HCT116 (cell line): ENCODE data around the gene ABLIM1. TPM values are rescaled to one million over a fixed set of nuclear protein-coding genes. Genes with fewer than 3 reads are reported as not detected.

Experiments
- ATAC-seq: fragments of 200-7000 bp; cut with Tn5 transposase; 2 replicates; pipeline ENCODE4 v1.9.1; 2020; ENCODE audit warnings: mild to moderate bottlenecking, moderate library complexity
- BruUV-seq: library from RNA; stranded (reverse); fragments of 400-500 nt; replicated peaks from 2 replicates; lab custom pipeline; 2021; lab: Mats Ljungman, UMichigan
- CTCF ChIA-PET: fragments of 300-600 bp; sonication (Branson Sonifier 250); formaldehyde crosslinking; loops from one replicate; lab custom pipeline; 2021; ENCODE audit warnings: antibody characterized with exemption; lab: Charles Lee
- POLR2A ChIA-PET: fragments of 300-600, 350-600 bp; sonication (Branson Sonifier 250); formaldehyde crosslinking; loops from one replicate; lab custom pipeline; 2021; ENCODE audit warnings: antibody characterized with exemption; lab: Charles Lee
- RAD21 ChIA-PET, 2 experiments: fragments of 300-600 bp; sonication (Branson Sonifier 250); formaldehyde crosslinking; loops; one replicate each; lab custom pipeline; 2023; ENCODE audit warnings: low total read pairs in 2 of 2; ENCODE audit not compliant: uncharacterized antibody in 2 of 2, unreplicated experiment in 2 of 2, low non-redundant PET in 1 of 2; lab: Charles Lee
- DNase-seq: peaks from one replicate; pipeline ENCODE4 v3.0.0-alpha.2; 2010; ENCODE audit warnings: low read depth, low spot score
- H2AFZ ChIP-seq: fragments of 200-600 bp; shearing (Covaris generic), sonication (generic); 2 replicates; pipeline ENCODE4 v1.6.1; 2017; ENCODE audit warnings: low read depth, mixed run types, mixed read lengths, antibody characterized with exemption, low read length; ENCODE audit not compliant: poor library complexity, severe bottlenecking
- H3K27ac ChIP-seq: 2 replicates; pipeline ENCODE4 v1.5.1; 2012; ENCODE audit warnings: low read depth, low read length
- H3K27me3 ChIP-seq: fragments of 200-600 bp; sonication (generic); 2 replicates; pipeline ENCODE4 v1.6.1; 2016; ENCODE audit warnings: mixed run types, low read length, mixed read lengths; ENCODE audit not compliant: insufficient read depth
- H3K36me3 ChIP-seq, 2 experiments: fragments of 200-500 bp in 1 of 2; fragments of 200-600 bp in 1 of 2; sonication (Bioruptor generic) in 1 of 2; sonication (generic) in 1 of 2; 2 replicates each; pipeline versions ENCODE4 v1.5.1 to v1.6.1; 2014 to 2016; ENCODE audit warnings: low read length in 2 of 2, inconsistent platforms in 1 of 2, mixed read lengths in 1 of 2, mixed run types in 1 of 2; ENCODE audit not compliant: insufficient read depth in 2 of 2, control insufficient read depth in 1 of 2
- H3K4me1 ChIP-seq, 2 experiments: fragments of 200-600 bp in 1 of 2; sonication (generic) in 1 of 2; 2 replicates each; pipeline versions ENCODE4 v1.5.1 to v1.6.1; 2012 to 2017; ENCODE audit warnings: low read length in 2 of 2, inconsistent platforms in 1 of 2, mild to moderate bottlenecking in 1 of 2, mixed read lengths in 1 of 2, mixed run types in 1 of 2, moderate library complexity in 1 of 2; ENCODE audit not compliant: insufficient read depth in 2 of 2, control insufficient read depth in 1 of 2
- H3K4me2 ChIP-seq: fragments of 200-600 bp; sonication (generic); 2 replicates; pipeline ENCODE4 v1.6.1; 2017; ENCODE audit warnings: mixed run types, low read length, mixed read lengths
- H3K4me3 ChIP-seq, 2 experiments: fragments of 200-600 bp in 1 of 2; sonication (generic) in 1 of 2; replicated peaks in 1 of 2; 2 replicates each; pipeline ENCODE4 v1.5.1; 2011 to 2016; ENCODE audit warnings: low read length in 2 of 2, control low read depth in 1 of 2, low read depth in 1 of 2, mild to moderate bottlenecking in 1 of 2, mixed read lengths in 1 of 2, mixed run types in 1 of 2
- H3K79me2 ChIP-seq: fragments of 200-600 bp; sonication (generic); 2 replicates; pipeline ENCODE4 v1.6.1; 2017; ENCODE audit warnings: mild to moderate bottlenecking, mixed run types, low read length, moderate library complexity, mixed read lengths; ENCODE audit not compliant: insufficient read depth
- H3K9ac ChIP-seq: fragments of 200-600 bp; sonication (generic); 2 replicates; pipeline ENCODE4 v1.6.1; 2016; ENCODE audit warnings: low read length, mixed read lengths
- H3K9me2 ChIP-seq: fragments of 200-600 bp; sonication (generic), shearing (Covaris generic); 2 replicates; pipeline ENCODE4 v1.6.1; 2017; ENCODE audit warnings: mixed run types, mild to moderate bottlenecking, moderate library complexity; ENCODE audit not compliant: insufficient read depth
- H3K9me3 ChIP-seq, 2 experiments: fragments of 200-500 bp in 1 of 2; fragments of 200-600 bp in 1 of 2; sonication (Bioruptor generic) in 1 of 2; sonication (generic) in 1 of 2; 2 replicates each; pipeline ENCODE4 v1.6.1; 2014 to 2017; ENCODE audit warnings: low read length in 2 of 2, mixed read lengths in 2 of 2, inconsistent platforms in 1 of 2, low read depth in 1 of 2, mild to moderate bottlenecking in 1 of 2, mixed run types in 1 of 2, moderate library complexity in 1 of 2; ENCODE audit not compliant: control insufficient read depth in 1 of 2, insufficient read depth in 1 of 2
- H4K20me1 ChIP-seq: fragments of 200-600 bp; sonication (generic), shearing (Covaris generic); 2 replicates; pipeline ENCODE4 v1.6.1; 2017; ENCODE audit warnings: mixed run types, mild to moderate bottlenecking, moderate library complexity; ENCODE audit not compliant: insufficient read depth
- ELF1 ChIP-seq: IDR thresholded peaks from 2 replicates; pipeline ENCODE4 v1.6.1; 2012; ENCODE audit warnings: low read depth, borderline replicate concordance
- FOSL1 ChIP-seq: IDR thresholded peaks from 2 replicates; pipeline ENCODE4 v1.6.1; 2012; ENCODE audit warnings: low read depth
- RAD21 ChIP-seq: IDR thresholded peaks from 2 replicates; pipeline ENCODE4 v1.6.1; 2012; ENCODE audit warnings: low read depth, mild to moderate bottlenecking
- intact Hi-C: fragments of 100-400 bp; cut with micrococcal nuclease; formaldehyde crosslinking; loops from 2 replicates; pipeline ENCODE4 v1.10.0; 2022
- total RNA-seq: library from RNA; stranded (reverse); gene quantifications from one replicate; pipeline ENCODE4 v1.2.1, GENCODE V29; 2021; ENCODE audit not compliant: unreplicated experiment
- TF ChIP-seq, protein P1 (sequence below), 3 experiments: fragments of 200-600 bp in 1 of 3; sonication (generic) in 1 of 3; IDR thresholded peaks in 2 of 3; conservative IDR thresholded peaks in 1 of 3; 2 replicates each; pipeline ENCODE4 v1.5.1; 2012 to 2017; ENCODE audit warnings: low read depth in 2 of 3, low read length in 2 of 3, antibody characterized with exemption in 1 of 3, borderline replicate concordance in 1 of 3, control low read depth in 1 of 3, mild to moderate bottlenecking in 1 of 3, mixed read lengths in 1 of 3, mixed run types in 1 of 3, moderate library complexity in 1 of 3; ENCODE audit not compliant: insufficient read depth in 1 of 3
- TF ChIP-seq, protein P2 (sequence below): IDR thresholded peaks from 2 replicates; pipeline ENCODE4 v1.6.1; 2012

ABLIM1 gene
- total RNA-seq, 1 experiment from 2014 or later: 96.2 TPM

DNA sequence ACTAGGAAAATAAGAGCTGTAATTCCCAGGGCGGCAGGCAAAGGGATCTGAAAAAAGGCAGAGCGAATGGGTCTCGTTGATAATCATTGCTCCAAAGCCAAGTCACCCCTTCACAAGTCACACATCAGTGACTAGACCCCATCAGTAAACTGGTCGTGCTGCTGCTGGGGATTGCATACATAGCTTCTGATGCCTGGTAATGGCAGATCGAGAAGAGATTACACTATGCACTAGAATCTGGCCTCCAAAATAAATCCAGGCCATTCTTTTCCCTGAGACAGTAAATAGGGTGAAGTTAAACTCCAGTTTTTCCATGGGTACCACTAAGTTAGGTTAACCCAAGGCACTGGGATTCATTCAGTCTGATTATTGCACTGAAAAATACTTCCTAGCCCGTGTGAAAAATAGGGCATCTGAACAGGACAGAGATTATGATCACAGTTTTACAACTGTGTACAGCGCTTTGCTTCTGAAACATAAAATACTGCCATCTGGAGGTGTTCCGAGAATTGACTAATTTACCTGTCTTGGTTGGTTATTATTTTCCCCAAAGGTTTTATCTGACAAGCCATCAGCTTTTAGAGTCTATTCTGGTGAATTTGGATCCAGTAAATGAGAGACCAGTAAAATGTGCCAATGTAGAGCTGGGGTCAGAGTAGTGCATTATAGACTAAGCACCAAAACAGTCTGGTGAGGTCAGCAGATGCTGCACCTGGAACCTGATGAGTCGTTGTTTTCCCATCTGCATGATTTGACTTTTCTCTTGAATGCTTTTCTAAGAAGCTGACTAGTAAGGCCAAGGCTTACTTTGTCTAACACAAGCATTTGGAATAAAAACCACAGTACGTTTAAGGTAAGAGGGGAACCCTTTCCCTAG is 170.9 kb downstream of the ABLIM1 start:
- H3K27ac ChIP-seq: peak overlapping the region; percentile 70
- H4K20me1 ChIP-seq: no peaks in the 10 kb centered on the region
- H3K27me3 ChIP-seq: no peaks in the 10 kb centered on the region
- ChIA-PET RAD21 (interaction anchor here (0.6 to 1.2 kb wide), 2 partner anchors 183 to 282 kb away, joined by 3 to 5 read pairs; no protein-coding TSS in a partner anchor), CTCF (interaction anchor here (0.6 to 2.5 kb wide), 13 partner anchors 8 to 1803 kb away, joined by 3 to 15 read pairs (median 4); no protein-coding TSS in a partner anchor), POLR2A (no interaction called here)
- peak; percentile 18; the same call in 1 of the 2 replicates for ATAC-seq
- TF ChIP-seq FOSL1 (no peak), RAD21 (peak; percentile 36; the same call in 1 of the 2 replicates), ELF1 (no peak)
- TF ChIP-seq, protein P1, sequence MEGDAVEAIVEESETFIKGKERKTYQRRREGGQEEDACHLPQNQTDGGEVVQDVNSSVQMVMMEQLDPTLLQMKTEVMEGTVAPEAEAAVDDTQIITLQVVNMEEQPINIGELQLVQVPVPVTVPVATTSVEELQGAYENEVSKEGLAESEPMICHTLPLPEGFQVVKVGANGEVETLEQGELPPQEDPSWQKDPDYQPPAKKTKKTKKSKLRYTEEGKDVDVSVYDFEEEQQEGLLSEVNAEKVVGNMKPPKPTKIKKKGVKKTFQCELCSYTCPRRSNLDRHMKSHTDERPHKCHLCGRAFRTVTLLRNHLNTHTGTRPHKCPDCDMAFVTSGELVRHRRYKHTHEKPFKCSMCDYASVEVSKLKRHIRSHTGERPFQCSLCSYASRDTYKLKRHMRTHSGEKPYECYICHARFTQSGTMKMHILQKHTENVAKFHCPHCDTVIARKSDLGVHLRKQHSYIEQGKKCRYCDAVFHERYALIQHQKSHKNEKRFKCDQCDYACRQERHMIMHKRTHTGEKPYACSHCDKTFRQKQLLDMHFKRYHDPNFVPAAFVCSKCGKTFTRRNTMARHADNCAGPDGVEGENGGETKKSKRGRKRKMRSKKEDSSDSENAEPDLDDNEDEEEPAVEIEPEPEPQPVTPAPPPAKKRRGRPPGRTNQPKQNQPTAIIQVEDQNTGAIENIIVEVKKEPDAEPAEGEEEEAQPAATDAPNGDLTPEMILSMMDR (IDR thresholded peaks at IDR 0.05 in 2 of 3, conservative IDR thresholded peaks at IDR 0.05 in 1 of 3; ENCODE audit: borderline replicate concordance in 1 of 3, insufficient read depth in 1 of 3, low read depth in 2 of 3, low read length in 2 of 3): peak; percentile 30 to 74 (median 43); a peak in 4 of 6 replicates
- TF ChIP-seq, protein P2, sequence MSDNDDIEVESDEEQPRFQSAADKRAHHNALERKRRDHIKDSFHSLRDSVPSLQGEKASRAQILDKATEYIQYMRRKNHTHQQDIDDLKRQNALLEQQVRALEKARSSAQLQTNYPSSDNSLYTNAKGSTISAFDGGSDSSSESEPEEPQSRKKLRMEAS: no peak
- H3K4me2 ChIP-seq: peak overlapping the region; percentile 63
- no peak overlapping the region for H3K4me3 ChIP-seq
- TSS peak; percentile 11 for BruUV-seq
- no peak overlapping the region for H2AFZ ChIP-seq
- H3K79me2 ChIP-seq: peaks cover 3% of the 10 kb centered on the region; the same call in 1 of the 2 replicates
- DNase-seq: no peak
- 0 out of 2 replicates have a peak overlapping the region, but pooled peaks have one; percentile 0 for H3K9ac ChIP-seq
- H3K36me3 ChIP-seq: 0 out of 4 replicates have a peak, but pooled peaks cover 0 to 3% of the 10 kb centered on the region in 2 experiments
- intact Hi-C loops: no loop called here
- no peaks in the 10 kb centered on the region for H3K9me3 ChIP-seq
- H3K4me1 ChIP-seq: peaks cover 49 to 58% of the 10 kb centered on the region in 2 experiments
- H3K9me2 ChIP-seq: no peaks in the 10 kb centered on the region
